NCI-H1436 (cell line): Measurements from ENCODE around the gene MAEA.

ENCODE experiments used
- DNase-seq: peaks from one replicate; lab custom pipeline; 2025; lab: John Stamatoyannopoulos, UW

The MAEA gene

GRCh38 chr4:1289207-1290164 is at the start of gene MAEA:
Gene MAEA, plus strand, starts transcription at chr4:1289891. Its CDS starts 23 bp downstream, at chr4:1289914.
- DNase-seq, result peak; percentile 94

GRCh38 chr4:1239950-1240307 is 49.8 kb upstream of the MAEA start:
- no peak for DNase-seq

GRCh38 chr4:1240721-1241465 is 48.8 kb upstream of the MAEA start:
- DNase-seq, result no peak

GRCh38 chr4:1241466-1241935 is 48.2 kb upstream of the MAEA start:
- DNase-seq, result no peak

GRCh38 chr4:1241936-1242505 is 47.7 kb upstream of the MAEA start:
- DNase-seq, result no peak

GRCh38 chr4:1242506-1243450 is 46.9 kb upstream of the MAEA start:
- no peak for DNase-seq

GRCh38 chr4:1243451-1244080 is 46.1 kb upstream of the MAEA start:
- no peak for DNase-seq

- DNase-seq, result no peak
Measured at GRCh38 chr4:1244081-1244977, 45.4 kb upstream of the MAEA start.

GRCh38 chr4:1244978-1245471 is 44.7 kb upstream of the MAEA start:
- DNase-seq, result no peak

- no peak for DNase-seq
Measured at GRCh38 chr4:1245481-1246051, 44.1 kb upstream of the MAEA start.

- DNase-seq, result no peak
Measured at GRCh38 chr4:1246111-1246881, 43.4 kb upstream of the MAEA start.

- peak; percentile 22 for DNase-seq
Measured at GRCh38 chr4:1246901-1247863, 42.5 kb upstream of the MAEA start.

GRCh38 chr4:1247864-1248244 is 41.8 kb upstream of the MAEA start:
- no peak for DNase-seq

- peak; percentile 74 for DNase-seq
Measured at GRCh38 chr4:1248245-1249147, 41.2 kb upstream of the MAEA start, which contains the start of gene CTBP1. Gene CTBP1, minus strand, starts transcription at chr4:1249130. Its CDS starts 7,799 bp downstream, at chr4:1241331.

- DNase-seq, result peak; percentile 85
Measured at GRCh38 chr4:1249148-1249730, 40.5 kb upstream of the MAEA start.
